DMS79 (cell line): ENCODE measurements around the gene SIK3.
A peak's percentile ranks its signal among the peaks of the same experiment; 100 is the strongest.
"Not testable (repeated sequence)": the region's sequence is repeated elsewhere in the genome, so short reads cannot be mapped to it uniquely, and the experiment has no call there.

Experiments
- DNase-seq: peaks from one replicate; lab custom pipeline; 2025; lab: John Stamatoyannopoulos, UW

Gene SIK3

GRCh38 chr11:116840224-116840745, 257.9 kb downstream of the SIK3 start:
- no peak for DNase-seq

- DNase-seq = no peak
These were observed 259.7 kb downstream of the SIK3 start for GRCh38 chr11:116838321-116839084.

GRCh38 chr11:116837231-116838091, 260.8 kb downstream of the SIK3 start, which contains the start of gene APOA1:
Gene APOA1 (minus strand): TSS chr11:116837622. CDS start chr11:116837387, 235 bp downstream.
- DNase-seq = no peak

GRCh38 chr11:116836632-116836991, 261.6 kb downstream of the SIK3 start:
- no peak for DNase-seq

- DNase-seq = peak; percentile 96
These were observed 262.2 kb downstream of the SIK3 start for GRCh38 chr11:116835791-116836631.

GRCh38 chr11:116835042-116835772, 263.0 kb downstream of the SIK3 start:
- peak; percentile 35 for DNase-seq

- DNase-seq = not testable (repeated sequence)
These were observed 263.6 kb downstream of the SIK3 start for GRCh38 chr11:116834535-116835041.

- no peak for DNase-seq
These were observed 264.3 kb downstream of the SIK3 start for GRCh38 chr11:116833816-116834534.

- DNase-seq = no peak
These were observed 264.8 kb downstream of the SIK3 start for GRCh38 chr11:116833491-116833815.

GRCh38 chr11:116832350-116833290, 265.6 kb downstream of the SIK3 start:
- no peak for DNase-seq

GRCh38 chr11:116831790-116832349, 266.4 kb downstream of the SIK3 start:
- DNase-seq = no peak

- DNase-seq = no peak
These were observed 267.9 kb downstream of the SIK3 start for GRCh38 chr11:116830184-116830912.

GRCh38 chr11:116829525-116830183, 268.6 kb downstream of the SIK3 start, which contains the start of gene APOC3:
Gene APOC3 (plus strand): TSS chr11:116829907. CDS start chr11:116830583, 676 bp downstream.
- DNase-seq = no peak

- DNase-seq = no peak
These were observed 269.4 kb downstream of the SIK3 start for GRCh38 chr11:116828632-116829524.

GRCh38 chr11:116827461-116827860, 270.8 kb downstream of the SIK3 start:
- no peak for DNase-seq

GRCh38 chr11:116826751-116827431, 271.3 kb downstream of the SIK3 start:
- no peak for DNase-seq
